Body of pancreas (tissue), 4 donors: ENCODE results near the gene PYCARD. TPM values are rescaled to one million over a fixed set of nuclear protein-coding genes. Genes with fewer than 3 reads are reported as not detected.

Experiments
- ATAC-seq: fragments of 150-250 bp; one replicate; pipeline ENCODE4 v1.9.1; 2016
- DNase-seq, 4 donors: peaks; one replicate each; pipeline ENCODE4 v3.0.0-alpha.2; 2019
- H3K27ac ChIP-seq, 4 donors: fragments of 200-600 bp; sonication (generic); 1 replicate in 3 of 4; 2 replicates in 1 of 4; pipeline versions ENCODE4 v1.5.1 to v1.6.1; 2016 to 2019; ENCODE audit warnings: mild to moderate bottlenecking in 1 of 4, mixed read lengths in 1 of 4, moderate library complexity in 1 of 4
- H3K27me3 ChIP-seq, 2 donors: fragments of 200-600 bp; sonication (generic); one replicate each; pipeline ENCODE4 v1.6.0; 2016; ENCODE audit warnings: mild to moderate bottlenecking in 1 of 2
- H3K36me3 ChIP-seq, 2 donors: fragments of 200-600 bp; sonication (generic); replicated peaks in 1 of 2; 2 replicates each; pipeline ENCODE4 v1.5.1; 2016; ENCODE audit warnings: low read depth in 2 of 2; ENCODE audit not compliant: insufficient read depth in 1 of 2
- H3K4me1 ChIP-seq: fragments of 200-600 bp; sonication (generic); one replicate; pipeline ENCODE4 v1.6.0; 2016
- H3K4me3 ChIP-seq, 2 donors: fragments of 200-600 bp; sonication (generic); 1 replicate in 1 of 2; 2 replicates in 1 of 2; pipeline ENCODE4 v1.5.1; 2016 to 2019
- H3K9me3 ChIP-seq, 3 donors: fragments of 200-600 bp; sonication (generic); 1 replicate in 2 of 3; 2 replicates in 1 of 3; pipeline ENCODE4 v1.5.1; 2016
- POLR2A ChIP-seq, 3 donors: fragments of 450-650 bp; IDR thresholded peaks; one replicate each; pipeline ENCODE4 v1.6.1; 2016; ENCODE audit warnings: antibody characterized with exemption in 3 of 3, mild to moderate bottlenecking in 2 of 3
- WGBS, 2 donors: methylation state at CpG; one replicate each; pipeline ENCODE4 v1.1.5; 2017; 5-methylcytosine and 5-hydroxymethylcytosine counted together
- intact Hi-C: fragments of 100-400 bp; cut with DNase I; formaldehyde crosslinking; loops from one replicate; pipeline ENCODE4 v1.15.1; 2023
- total RNA-seq, 2 donors: library from RNA; depleted of rRNA; stranded (reverse); fragments of >200 nt; gene quantifications; one replicate each; pipeline ENCODE4 v1.1.0, GENCODE V29; 2016
- TF ChIP-seq, protein P1 (sequence below), 7 experiments: fragments of 450-650 bp in 4 of 7; fragments of 200-600 bp in 3 of 7; sonication (generic) in 3 of 7; IDR thresholded peaks; one replicate each; pipeline ENCODE4 v1.5.1; 2016 to 2019; ENCODE audit warnings: antibody characterized with exemption in 7 of 7

The PYCARD gene
- total RNA-seq: 10 to 100 TPM; 12.7 to 13.8 TPM

DNA sequence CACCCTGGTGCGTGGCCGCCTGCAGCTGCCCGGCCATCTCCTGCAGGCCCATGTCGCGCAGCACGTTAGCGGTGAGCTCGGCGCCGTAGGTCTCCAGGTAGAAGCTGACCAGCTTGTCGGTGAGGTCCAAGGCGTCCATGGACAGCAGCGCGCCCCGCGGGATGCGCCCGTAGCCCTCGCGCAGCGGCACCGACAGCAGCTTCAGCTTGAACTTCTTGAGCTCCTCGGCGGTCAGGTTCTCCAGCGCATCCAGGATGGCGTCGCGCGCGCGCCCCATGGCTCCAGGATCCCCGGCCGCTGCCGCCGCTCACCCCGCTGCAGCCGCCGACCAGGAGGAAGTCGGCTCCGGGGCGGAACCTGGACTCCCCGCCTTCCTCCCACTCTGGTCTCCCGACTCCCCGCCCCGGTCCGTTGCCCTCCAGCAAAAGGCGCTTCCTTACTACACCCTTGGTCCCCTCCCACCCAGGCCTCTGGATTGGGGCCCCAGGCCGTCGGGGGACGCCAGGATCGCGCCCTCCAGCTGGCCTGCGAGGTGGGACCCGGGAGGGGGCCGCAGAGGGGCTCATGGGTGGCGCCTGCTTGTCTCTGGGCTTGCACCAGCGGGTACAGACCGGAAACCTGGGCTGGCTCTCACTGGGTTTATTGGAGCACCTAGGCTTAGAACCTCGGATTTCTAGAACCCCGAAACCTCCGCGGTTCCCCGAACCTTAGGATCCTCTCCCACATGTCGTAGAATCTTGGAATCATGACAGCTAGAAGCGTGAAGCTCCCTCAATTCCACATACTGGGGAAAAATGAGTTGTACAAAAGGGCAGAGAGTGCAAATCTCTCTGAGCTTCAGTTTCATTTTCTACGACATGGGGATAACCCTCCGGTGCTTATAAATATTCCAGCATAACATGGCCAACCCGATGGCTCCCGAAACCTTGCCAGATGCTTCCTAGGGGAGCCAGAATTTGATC is at the start of gene PYCARD:
Gene PYCARD (minus strand): TSS at position 347 of the 962 bp plus-strand sequence. CDS start 70 bp downstream, at position 277.
- H3K4me3 ChIP-seq: peak within 1 kb of the TSS; percentile 28 to 46
- TF ChIP-seq, protein P1, sequence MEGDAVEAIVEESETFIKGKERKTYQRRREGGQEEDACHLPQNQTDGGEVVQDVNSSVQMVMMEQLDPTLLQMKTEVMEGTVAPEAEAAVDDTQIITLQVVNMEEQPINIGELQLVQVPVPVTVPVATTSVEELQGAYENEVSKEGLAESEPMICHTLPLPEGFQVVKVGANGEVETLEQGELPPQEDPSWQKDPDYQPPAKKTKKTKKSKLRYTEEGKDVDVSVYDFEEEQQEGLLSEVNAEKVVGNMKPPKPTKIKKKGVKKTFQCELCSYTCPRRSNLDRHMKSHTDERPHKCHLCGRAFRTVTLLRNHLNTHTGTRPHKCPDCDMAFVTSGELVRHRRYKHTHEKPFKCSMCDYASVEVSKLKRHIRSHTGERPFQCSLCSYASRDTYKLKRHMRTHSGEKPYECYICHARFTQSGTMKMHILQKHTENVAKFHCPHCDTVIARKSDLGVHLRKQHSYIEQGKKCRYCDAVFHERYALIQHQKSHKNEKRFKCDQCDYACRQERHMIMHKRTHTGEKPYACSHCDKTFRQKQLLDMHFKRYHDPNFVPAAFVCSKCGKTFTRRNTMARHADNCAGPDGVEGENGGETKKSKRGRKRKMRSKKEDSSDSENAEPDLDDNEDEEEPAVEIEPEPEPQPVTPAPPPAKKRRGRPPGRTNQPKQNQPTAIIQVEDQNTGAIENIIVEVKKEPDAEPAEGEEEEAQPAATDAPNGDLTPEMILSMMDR (IDR thresholded peaks at IDR 0.05): no peak
- TF ChIP-seq POLR2A (IDR thresholded peaks at IDR 0.05): peak in 2 of 3 donors; percentile 18 to 46
- peak within 1 kb of the TSS in 3 of 4 donors; percentile 15 to 70 (median 47) for H3K27ac ChIP-seq
- H3K27me3 ChIP-seq: no peaks in the 10 kb centered on the region
- 11 to 23% methylated on average over 20 to 69 of the region's 69 CpGs for WGBS, 2 donors
- intact Hi-C loops: no loop called here
- peaks cover 24% of the 10 kb centered on the region for H3K4me1 ChIP-seq
- no peaks in the 10 kb centered on the region for H3K36me3 ChIP-seq
- ATAC-seq (peak; percentile 48), DNase-seq (peak; percentile 34 to 48 (median 41))
- no peaks in the 10 kb centered on the region for H3K9me3 ChIP-seq

DNA sequence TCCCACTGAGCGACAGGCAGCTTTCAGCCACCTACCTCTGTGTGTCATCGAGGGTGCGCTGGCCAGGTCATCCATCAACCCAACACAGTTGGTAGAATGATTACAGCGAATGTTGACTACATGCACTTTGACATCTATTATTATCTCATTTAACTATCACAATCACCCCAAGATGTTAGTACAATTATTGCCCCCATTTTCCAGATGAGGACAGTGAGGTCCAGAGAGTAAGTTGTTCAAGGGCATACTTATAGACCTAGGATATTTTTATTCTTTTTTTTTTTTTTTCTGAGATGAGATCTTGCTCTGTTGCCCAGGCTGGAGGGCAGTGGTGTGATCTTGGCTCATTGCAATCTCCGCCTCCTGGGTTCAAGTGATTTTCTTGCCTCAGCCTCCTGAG is 48.9 kb upstream of the PYCARD start:
- ATAC-seq: no peak
- WGBS, 2 donors: 95 to 98% methylated on average over 4 to 5 of the region's 5 CpGs
- intact Hi-C loops: no loop called here
- Histone ChIP-seq H3K36me3 (no peaks in the 10 kb centered on the region), H3K4me3 (no peak overlapping the region), H3K4me1 (no peaks in the 10 kb centered on the region), H3K27ac (no peak overlapping the region), H3K27me3 (no peaks in the 10 kb centered on the region), H3K9me3 (no peaks in the 10 kb centered on the region)
- TF ChIP-seq, protein P1 (IDR thresholded peaks at IDR 0.05): no peak
- no peak for TF ChIP-seq POLR2A (IDR thresholded peaks at IDR 0.05)
- DNase-seq: no peak

DNA sequence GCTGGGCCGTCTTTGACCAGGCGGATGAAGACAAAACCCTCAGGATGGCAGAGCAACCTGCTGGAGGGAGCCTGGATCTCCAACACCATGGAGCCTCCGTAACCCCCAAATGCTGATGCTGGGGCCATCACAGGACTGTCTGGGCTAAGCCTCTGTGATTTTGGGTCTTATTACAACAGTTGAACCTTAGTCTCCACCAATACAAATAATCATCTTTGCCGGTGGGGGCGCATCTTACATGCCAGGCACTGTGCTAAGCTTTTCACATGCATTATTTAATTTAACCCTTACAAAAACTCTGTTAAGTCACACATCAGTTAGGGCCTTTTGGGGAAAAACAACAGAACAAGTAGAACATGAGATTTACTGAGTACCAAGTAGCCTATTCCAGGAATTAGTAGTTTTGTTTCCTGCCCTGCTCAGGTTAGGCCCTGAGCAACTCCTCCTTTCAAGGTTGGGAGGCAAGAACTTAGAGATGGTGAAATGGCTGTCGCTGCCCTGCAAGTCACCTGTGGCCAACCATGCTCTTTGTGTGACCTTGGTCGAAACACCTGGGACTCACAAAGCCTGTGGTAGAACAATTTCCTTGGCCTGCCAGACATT is 48.3 kb upstream of the PYCARD start:
- Histone ChIP-seq H3K27me3 (no peaks in the 10 kb centered on the region), H3K9me3 (no peaks in the 10 kb centered on the region), H3K4me3 (no peak overlapping the region), H3K27ac (no peak overlapping the region), H3K36me3 (no peaks in the 10 kb centered on the region), H3K4me1 (no peaks in the 10 kb centered on the region)
- no peak for DNase-seq
- WGBS, 2 donors: 71 to 79% methylated on average over 4 to 7 of the region's 7 CpGs
- TF ChIP-seq POLR2A (IDR thresholded peaks at IDR 0.05): no peak
- TF ChIP-seq, protein P1 (IDR thresholded peaks at IDR 0.05): no peak
- no peak for ATAC-seq
- intact Hi-C loops: no loop called here

DNA sequence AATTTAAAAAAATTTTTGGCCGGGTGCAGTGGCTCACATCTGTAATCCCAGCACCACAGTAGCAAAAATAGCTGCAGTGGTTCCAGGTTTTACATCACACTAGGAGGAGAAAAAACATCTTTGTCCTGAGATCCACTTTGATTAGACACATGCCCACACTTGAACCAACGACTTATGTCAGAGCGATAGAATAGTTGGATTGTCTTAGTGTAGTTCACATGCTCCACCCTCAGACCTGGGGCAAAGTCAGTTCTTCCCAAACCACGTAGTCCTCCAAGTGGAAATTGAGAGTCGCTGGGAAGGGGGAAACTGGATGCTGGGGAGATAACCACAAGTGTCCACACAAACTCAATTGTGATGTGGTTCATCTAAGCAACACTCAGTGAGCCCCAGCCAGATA is 45.8 kb upstream of the PYCARD start:
- WGBS, 2 donors: 61 to 73% methylated on average over 5 of the region's 5 CpGs
- ATAC-seq (no peak), DNase-seq (no peak)
- Histone ChIP-seq H3K27ac (no peak overlapping the region), H3K9me3 (no peaks in the 10 kb centered on the region), H3K4me1 (no peaks in the 10 kb centered on the region), H3K27me3 (no peaks in the 10 kb centered on the region), H3K36me3 (no peaks in the 10 kb centered on the region), H3K4me3 (no peak overlapping the region)
- TF ChIP-seq POLR2A (IDR thresholded peaks at IDR 0.05): no peak
- TF ChIP-seq, protein P1 (IDR thresholded peaks at IDR 0.05): no peak
- intact Hi-C loops: no loop called here
